ENCODE measurements around the gene GUK1.
"Not testable (repeated sequence)": the region's sequence is repeated elsewhere in the genome, so short reads cannot be mapped to it uniquely, and the experiment has no call there.

GUK1 gene

DNA sequence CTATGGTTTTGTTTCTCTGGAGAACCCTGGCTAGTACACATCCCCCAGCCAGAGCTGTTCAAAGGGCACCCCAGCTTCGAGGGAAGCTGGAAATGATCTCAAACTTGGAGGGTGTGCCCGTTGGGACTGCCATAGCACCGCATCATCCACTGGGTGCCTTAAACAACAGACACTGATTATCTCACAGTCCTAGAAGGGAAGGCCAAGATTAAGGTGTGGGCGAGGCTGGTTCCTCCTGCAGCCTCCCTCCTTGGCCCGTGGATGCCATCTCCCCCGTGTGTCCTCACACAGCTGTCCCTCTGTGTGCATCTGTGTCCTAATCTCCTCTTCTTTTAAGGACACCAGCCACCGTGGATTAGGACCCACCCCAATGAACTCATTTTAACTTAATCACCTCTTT, 21.3 kb downstream of the GUK1 start:
- in situ Hi-C loops (cut with MboI; ENCODE audit: low sequenced_read_pairs): no loop called here

DNA sequence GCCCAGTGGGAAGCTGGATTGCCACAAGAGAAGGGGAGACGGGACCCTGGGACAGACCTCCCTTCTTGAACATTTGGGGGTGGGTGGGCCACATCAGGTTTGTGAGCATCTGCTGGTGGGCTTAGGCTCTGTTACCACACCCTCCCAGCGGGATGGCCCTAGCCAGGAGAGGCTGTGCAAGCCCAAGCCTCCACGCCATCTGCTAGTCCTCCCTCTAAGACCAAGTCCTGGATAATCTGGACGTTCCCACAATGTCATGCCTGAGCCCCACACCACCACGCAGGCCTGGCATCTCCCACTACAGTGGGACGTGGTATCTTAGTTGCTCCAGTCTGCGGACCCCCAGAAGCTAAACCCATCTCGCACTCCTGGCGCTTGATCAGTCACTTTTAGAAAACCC, 21.8 kb downstream of the GUK1 start:
- in situ Hi-C loops (cut with MboI; ENCODE audit: low sequenced_read_pairs): no loop called here

DNA sequence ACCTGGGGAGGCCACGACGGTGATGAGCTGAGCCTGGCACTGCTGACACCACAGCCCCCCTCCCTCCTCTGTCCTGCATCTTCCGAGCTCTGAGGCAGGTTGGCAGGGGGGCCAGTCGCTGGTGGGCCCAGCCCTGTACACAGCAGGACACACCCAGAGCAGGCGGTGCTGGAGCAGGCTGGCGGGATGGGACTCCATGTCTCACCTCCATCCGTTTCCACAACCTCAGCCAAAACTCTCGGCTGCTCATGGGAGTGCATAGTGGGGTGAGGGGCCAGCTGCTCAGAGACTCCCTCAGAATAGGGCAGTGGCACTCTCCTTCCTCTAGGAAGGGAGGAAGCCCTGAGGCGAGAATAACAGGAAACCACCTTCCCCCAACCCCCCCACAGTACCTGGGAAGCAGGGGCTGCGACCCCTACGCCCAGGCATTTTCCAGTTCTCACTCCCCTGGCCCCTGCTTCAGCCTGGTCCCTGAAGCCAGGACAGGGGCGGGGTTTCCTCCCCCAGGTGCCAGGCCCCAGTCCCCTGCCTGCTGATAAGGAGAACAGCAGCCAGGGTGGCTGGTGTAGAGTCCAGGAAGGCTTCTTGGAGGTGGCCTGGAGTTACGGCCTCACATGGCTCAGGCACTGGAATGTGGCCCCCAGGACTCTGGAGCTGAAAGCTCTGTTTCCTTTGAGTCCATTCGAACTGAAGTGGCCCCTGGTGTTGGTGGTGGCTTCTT, 22.4 kb downstream of the GUK1 start:
- in situ Hi-C loops (cut with MboI; ENCODE audit: low sequenced_read_pairs): no loop called here

DNA sequence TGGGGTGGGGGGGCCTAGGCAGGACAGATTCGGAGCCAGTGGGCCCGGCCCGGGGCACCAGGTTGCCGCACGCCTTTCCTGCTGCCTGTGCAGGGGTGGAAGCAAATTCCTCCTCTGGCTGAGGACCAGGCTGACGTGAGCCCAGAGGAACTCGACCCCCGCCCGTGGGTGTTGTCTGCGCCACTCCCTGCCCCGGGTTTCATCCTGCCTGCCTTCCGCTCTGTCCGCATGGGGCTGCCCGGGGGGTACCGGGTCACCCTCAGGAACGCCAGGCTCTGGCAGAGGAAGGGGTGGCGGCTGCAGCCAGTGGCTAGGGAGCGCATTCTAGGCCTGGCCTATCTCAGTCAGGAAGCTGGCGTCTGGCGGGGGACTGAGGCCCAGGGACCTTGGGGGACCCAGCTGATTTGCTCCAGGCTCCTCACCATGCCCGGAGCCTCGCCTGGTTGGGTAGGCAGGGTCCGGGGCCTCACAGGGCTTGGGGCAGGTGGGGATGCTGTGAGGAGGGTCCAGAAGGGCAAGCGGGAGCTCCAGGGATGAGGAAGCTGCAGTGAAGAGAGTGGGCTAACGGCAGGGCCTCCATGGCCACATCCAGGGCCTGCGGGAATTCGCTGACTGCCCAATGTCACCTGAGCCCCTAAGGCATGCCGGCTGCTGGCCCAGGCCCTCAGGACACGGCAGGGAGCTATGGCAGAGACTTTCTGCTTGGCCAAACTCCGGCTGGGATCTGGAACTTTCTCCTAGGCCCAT, 23.1 kb downstream of the GUK1 start:
- in situ Hi-C loops (cut with MboI; ENCODE audit: low sequenced_read_pairs): no loop called here

DNA sequence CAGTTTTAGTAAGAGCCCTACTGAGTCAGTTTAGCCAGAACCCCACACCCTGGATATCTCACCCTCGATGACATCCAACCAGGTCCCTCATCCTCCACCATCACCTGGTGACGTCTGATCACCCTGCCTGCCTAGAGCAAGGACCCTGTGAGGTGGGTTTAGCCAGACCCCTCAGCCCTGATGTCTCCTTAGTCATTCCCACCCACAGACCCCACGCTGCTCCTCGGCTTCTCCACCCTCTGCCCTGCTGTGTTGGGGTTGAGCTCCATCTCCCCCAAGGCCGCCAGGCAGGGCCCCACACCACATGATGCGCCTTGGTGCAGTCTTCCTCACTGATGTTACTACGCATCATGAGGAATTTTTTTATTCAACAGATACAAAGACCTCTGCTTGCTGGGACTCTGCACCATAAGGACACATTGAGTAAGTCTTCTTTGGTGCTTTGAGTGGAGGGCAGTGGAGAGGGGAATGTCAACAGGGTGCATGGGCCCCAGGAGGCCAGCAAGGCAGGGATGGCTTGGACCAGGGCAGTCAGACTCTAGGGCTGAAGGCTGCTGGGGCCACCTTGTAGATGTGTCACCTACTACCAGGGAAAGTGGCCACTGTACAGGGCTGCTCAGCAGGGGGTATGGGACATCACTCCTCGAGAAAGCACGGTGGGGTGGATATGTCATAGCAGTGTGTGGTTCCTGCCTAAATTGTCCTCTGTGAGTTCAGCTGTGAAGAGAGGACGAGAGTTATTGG, 23.9 kb downstream of the GUK1 start:
- in situ Hi-C loops (cut with MboI; ENCODE audit: low sequenced_read_pairs): no loop called here

DNA sequence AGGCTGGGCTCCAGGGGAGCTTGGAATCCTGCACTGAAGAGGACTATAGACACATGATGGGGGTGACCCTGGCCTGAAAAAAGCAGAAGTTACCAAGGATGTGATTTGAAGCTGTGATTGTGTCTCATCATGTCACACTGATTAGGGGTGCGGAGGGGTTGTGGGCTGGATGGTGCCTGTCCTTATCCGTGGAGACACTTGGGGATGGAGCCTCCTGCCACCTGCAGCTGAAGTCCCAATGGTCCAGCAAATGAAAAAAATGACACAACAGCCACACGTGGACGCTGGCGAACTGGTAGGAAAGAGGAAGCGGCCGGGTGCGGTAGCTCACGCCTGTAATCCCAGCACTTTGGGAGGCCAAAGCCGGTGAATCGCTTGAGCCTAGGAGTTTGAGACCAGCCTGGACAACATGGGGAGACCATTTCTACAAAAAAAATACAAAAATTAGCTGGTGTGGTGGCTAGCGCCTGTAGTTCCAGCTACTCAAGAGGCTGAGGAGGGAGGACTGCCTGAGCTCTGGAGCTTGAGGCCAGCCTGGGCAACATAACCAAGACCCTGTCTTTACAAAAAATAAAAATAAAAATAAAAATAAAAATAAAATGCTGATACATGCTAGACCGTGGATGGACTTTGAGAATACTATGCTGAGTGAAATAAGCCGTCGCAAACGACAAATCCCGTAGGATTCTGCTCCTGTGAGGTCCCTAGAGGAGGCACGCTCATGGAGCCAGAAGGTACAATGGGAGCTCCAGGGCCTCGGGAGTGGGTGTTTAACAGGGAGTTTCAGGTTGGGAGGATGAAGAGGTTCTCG, 24.7 kb downstream of the GUK1 start:
- in situ Hi-C loops (cut with MboI; ENCODE audit: low sequenced_read_pairs): no loop called here

DNA sequence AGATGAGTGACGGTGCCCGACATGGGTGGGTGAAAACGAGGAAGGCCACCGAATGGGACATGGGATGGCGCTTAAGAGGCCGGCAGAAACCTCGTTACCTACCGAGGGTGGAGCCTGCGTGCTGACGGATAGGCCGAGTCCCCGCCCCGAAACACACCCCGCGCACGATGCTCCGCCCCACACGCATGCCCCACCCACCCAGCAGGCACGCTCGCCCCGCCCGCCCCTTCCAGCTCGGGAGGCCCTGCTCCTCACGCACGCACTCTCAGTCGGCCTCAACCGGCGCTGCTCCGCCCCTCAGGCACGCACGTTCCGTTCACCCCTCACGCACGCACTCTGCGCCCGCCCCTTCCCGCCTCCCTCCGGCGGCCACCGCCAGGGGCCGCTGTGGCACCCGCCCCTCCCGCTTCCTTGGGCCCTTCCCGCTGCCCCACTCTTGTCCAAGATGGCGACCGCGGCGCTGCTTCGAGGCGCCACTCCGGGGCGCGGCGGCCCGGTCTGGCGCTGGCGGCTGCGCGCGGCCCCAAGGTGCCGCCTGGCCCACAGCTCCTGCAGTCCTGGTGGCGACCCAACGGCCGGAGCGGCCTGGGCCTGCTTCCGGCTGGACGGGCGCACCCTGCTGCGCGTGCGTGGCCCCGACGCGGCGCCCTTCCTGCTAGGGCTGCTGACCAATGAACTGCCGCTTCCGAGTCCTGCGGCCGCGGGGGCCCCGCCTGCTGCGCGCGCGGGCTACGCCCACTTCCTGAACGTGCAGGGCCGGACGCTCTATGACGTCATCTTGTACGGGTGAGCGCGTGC, 25.5 kb downstream of the GUK1 start, which contains the start of gene IBA57:
Gene IBA57, plus strand, starts transcription at position 433 of the 798 bp plus-strand sequence. Its CDS starts 13 bp downstream, at position 446.
- in situ Hi-C loops (cut with MboI; ENCODE audit: low sequenced_read_pairs): no loop called here

DNA sequence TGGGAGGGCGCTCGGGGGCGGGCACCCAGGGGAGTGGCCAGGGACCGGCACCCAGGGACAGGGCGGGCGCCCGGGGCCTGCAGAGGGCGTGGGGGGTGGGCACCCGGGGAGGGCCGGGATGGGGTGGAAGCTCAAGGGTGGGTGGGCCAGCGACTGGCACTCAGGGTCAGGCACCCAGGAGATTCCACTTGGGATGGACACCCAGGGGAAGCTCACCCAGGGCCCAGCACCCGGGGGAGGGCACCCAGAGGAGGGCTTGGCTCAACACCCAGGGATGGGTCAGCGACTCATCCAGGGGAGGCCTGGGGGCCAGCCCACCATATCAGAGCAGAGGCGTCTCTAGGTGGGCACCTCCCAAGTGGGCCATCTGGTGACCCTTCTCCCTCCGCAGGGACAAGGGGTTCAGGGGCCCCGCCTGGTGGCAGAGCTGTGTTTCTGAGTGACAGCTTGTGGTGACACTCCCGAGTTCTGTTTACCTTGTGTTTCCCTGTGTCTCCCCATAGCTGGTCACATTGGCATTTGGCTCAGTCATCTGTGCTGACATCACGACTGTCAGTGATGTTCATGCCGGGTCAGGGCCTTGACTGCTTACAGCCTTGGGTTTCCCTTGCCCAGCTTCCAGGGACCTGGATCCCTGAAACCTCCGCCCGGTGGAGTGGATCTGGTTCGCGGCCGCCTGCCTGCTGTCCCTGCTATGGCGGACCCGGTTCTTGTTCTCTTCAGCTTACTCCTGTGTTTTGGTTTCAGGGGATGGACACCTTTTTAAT, 26.3 kb downstream of the GUK1 start:
- in situ Hi-C loops (cut with MboI; ENCODE audit: low sequenced_read_pairs): no loop called here

DNA sequence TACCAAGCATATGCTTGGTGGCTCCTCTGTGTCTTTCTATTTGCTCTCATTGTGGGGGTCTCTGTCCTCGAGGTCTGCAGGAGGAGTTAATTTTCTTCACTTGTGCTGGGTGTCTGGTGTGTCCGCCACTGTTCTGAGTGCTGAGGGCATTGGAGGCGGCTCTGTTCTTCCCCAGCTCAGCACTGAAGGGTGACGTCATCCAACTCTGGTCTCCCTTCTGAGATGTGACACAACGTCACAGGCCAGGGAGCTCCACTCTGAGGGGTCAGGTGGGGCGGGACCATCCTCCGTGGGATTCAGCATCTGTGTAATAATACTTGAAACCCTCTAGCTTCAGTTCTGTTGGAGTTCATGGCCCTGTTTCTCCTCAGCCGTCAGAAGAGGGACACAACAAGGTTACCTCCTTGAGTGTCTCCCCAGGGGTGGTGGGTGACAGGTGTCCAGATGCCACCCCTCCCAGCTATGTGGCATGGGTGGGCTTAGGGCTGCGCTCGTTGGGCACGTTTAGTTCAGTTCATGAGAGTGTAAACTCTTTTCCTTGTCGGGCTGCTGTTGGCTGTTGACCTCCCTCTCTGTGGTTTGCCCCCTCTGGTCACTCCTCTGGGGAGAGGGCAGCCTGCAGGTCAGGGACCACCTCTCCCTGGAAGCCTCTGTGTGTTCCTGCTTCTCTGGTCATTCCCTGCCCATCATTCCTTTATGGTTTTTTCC, 28.6 kb downstream of the GUK1 start:
- in situ Hi-C loops (cut with MboI; ENCODE audit: low sequenced_read_pairs): no loop called here

DNA sequence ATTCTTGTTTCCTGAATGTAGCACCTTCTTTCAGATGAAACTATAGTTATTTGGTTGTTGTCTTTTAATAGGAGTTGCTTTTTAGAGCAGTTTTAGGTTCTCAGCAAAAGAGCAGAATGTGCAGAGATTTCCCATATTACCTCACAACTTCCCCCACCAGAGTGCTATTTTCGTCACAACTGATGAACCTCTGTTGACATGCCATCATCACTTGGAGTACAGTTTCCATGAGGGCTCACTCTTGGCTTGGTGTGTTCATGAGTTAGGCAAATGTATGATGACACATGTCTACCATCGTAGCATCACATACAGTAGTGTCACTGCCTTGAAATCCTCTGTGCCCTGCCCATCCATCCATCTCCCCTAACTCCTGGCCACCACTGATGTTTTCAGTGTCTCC, 29.3 kb downstream of the GUK1 start:
- in situ Hi-C loops (cut with MboI; ENCODE audit: low sequenced_read_pairs): no loop called here

DNA sequence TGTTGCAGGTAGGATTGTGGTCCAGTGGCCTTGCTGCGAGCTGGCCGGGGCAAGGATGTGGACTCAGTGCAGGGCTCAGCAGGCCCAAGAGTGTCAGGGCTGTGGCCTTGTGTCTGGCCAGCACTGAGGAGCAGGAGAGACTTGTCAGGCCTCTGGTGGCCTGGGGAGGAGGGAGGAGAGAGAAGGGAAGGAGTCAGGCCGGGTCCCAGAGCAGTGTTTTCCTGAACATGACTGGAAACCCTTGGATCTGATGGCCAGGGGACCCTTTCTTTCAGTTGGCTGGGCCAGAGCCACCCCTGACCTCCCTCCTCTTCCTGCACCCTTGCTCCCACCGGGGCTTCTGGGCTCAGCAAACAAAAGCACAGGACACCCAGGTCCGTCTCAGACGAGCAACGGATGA, 30.6 kb downstream of the GUK1 start:
- in situ Hi-C loops (cut with MboI; ENCODE audit: low sequenced_read_pairs): no loop called here

DNA sequence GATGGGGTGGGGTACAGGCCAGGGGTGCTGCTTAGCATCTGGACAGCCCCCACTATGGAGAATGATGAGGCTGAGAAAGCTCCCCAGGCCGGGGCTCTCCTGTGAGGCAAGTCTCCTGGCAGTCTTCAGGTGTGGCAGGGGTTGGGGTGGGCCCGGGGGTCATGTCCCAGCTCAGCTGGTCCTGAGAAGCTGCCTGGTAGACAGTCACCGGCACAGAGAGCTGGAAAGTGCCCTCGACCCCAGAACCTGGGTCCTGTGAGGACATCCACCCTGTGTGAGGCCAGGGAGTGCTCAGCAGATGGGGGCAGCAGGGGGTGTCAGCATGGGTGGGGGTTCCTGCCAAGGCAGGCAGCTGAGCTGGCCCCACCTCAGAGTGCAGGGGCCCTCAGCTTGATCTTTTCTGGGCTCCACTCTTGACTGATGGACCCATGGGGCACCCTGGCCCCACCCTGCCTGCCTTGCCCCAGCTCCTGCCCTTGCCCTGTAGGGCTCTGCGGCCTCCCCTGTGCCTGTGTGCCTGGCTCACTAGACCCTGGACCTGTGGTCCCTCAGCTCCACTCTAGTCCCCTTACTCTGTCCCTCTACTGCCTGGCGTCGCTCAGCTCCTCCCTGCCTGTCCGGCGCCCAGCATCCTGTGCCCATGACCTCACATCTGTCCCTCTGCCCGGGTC, 31.3 kb downstream of the GUK1 start:
- in situ Hi-C loops (cut with MboI; ENCODE audit: low sequenced_read_pairs): no loop called here

DNA sequence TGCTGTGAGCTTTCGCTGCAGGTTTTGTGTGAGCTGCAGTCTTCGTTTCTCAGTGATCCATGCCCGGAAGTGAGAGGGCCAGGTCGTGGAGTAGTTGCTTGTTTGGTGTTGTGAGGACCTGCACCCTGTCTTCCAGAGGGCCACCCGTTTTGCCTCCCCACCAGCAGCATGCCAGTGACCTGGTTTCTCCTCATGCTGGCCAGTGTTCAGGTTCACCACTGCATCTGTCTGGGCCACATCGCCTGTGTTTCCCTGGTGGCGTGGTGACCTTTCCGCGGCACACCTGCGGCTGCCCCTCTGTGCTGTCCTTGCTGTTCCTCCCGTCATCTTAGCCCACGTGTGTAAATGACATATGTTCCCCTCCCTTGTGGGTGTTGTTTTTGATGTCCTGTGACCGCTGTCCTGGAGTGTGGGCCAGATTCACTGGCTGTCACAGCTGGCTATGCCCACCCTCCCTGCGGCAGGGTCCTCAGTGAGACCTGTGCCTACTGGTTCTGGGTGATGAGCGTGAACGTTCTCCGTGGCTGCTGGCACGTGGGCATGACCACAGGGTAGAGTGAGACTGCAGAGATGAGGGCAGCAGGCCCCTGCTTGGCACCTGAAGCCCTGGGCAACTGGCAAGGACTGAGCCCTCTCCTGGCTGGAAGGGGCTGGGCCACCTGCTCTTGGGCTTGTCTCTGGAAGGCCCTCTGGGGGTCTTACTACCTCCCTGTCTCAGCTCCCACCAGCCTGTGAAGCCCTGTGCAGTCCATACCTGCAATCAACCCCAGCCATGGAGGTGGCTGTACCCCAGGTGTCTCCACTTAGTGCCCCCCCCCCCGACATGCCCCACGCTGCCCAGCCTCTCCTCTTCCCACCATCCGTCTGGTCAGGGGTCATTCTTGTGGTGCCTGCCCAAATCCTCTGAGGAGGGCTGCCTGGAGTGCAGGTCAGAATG, 32.8 kb downstream of the GUK1 start:
- in situ Hi-C loops (cut with MboI; ENCODE audit: low sequenced_read_pairs): no loop called here

DNA sequence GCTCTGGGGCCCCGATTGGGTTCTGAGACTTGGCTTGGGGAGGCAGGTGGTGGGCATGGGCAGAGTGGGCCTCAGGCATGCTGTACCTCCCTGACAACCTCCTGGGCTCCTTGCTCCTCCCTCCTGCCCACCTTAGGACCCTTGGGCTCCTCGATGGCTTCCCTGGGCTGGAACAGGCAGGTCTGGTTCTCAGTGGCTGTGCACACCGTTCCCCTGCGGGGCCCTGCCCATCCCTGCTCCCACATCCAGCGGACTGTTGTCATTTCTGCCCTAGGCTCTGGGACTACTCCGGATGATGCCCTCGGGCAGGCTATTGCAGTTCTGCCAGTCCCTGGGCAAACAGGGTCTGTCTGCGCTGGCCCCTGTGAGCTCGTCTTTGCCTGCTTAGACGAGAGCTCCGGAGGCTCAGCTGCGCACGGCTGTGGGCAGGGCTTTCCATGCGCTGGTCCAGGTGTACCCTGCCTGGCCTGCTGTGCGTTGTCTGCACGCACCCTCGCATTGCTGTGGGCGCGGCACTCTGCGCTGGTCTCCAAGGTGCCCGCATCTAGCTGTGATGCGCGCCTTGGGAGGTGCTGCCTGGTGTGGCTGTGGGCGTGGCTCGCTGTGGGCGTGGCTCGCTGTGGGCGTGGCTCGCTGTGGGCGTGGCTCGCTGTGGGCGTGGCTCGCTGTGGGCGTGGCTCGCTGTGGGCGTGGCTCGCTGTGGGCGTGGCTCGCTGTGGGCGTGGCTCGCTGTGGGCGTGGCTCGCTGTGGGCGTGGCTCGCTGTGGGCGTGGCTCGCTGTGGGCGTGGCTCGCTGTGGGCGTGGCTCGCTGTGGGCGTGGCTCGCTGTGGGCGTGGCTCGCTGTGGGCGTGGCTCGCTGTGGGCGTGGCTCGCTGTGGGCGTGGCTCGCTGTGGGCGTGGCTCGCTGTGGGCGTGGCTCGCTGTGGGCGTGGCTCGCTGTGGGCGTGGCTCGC, 33.7 kb downstream of the GUK1 start:
- in situ Hi-C loops (cut with MboI; ENCODE audit: low sequenced_read_pairs): not testable (repeated sequence)

DNA sequence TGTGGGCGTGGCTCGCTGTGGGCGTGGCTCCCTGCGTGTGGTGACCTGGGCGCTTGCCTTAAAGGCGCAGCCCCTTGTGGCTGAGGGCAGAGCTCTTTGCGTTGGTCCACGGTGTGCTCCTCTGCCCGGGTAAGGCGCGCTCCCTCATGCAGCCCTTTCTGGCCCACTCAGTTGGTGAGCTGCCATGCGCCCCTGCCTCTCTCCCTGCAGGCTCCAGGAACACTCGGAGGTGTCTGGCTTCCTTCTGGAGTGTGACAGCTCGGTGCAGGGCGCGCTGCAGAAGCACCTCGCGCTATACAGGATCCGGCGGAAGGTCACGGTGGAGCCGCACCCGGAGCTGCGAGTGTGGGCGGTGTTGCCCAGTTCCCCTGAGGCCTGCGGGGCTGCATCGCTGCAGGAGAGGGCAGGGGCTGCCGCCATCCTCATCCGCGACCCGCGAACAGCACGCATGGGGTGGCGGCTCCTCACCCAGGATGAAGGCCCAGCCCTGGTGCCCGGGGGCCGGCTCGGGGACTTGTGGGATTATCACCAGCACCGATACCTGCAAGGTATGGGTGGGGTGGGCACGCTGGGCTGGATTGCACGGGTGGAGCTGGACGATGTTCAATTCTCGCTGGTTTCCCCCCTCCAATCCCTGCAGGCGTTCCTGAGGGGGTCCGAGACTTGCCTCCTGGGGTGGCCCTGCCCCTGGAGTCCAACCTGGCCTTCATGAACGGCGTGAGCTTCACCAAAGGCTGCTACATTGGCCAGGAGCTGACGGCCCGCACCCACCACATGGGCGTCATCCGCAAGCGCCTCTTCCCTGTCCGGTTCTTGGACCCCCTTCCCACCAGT, 34.6 kb downstream of the GUK1 start:
- in situ Hi-C loops (cut with MboI; ENCODE audit: low sequenced_read_pairs): no loop called here
